ENCODE results near the gene MGAM2. TPM values are rescaled to one million over a fixed set of nuclear protein-coding genes. Genes with fewer than 3 reads are reported as not detected.

The MGAM2 gene
- total RNA-seq, 1 donor from 2014 or later: not detected

GRCh38 chr7:142196066-142196840 is 84.7 kb downstream of the MGAM2 start:
- H3K27me3 ChIP-seq (ENCODE audit: low read depth): peaks cover 8% of the 10 kb centered on the region
- H3K4me3 ChIP-seq: no peak overlapping the region
- H3K36me3 ChIP-seq: no peaks in the 10 kb centered on the region
- H3K9me3 ChIP-seq (replicated peaks): no peaks in the 10 kb centered on the region
- TF ChIP-seq CTCF (IDR thresholded peaks at IDR 0.05; ENCODE audit: borderline replicate concordance): no peak
- intact Hi-C loops (cut with micrococcal nuclease): no loop called here
- no peak for DNase-seq
- no peak overlapping the region for H3K27ac ChIP-seq (replicated peaks)
- H3K4me1 ChIP-seq: no peaks in the 10 kb centered on the region

- no peaks in the 10 kb centered on the region for H3K36me3 ChIP-seq
- H3K27ac ChIP-seq (replicated peaks): no peak overlapping the region
- H3K27me3 ChIP-seq (ENCODE audit: low read depth): peaks cover 8% of the 10 kb centered on the region
- TF ChIP-seq CTCF (IDR thresholded peaks at IDR 0.05; ENCODE audit: borderline replicate concordance): no peak
- no peak for DNase-seq
- no peaks in the 10 kb centered on the region for H3K9me3 ChIP-seq (replicated peaks)
- no peaks in the 10 kb centered on the region for H3K4me1 ChIP-seq
- intact Hi-C loops (cut with micrococcal nuclease): no loop called here
- no peak overlapping the region for H3K4me3 ChIP-seq
Measured at GRCh38 chr7:142200206-142200605, 88.7 kb downstream of the MGAM2 start.

- Histone ChIP-seq H3K36me3 (no peaks in the 10 kb centered on the region), H3K4me3 (no peak overlapping the region), H3K27ac (replicated peaks) (no peak overlapping the region), H3K9me3 (replicated peaks) (no peaks in the 10 kb centered on the region), H3K4me1 (no peaks in the 10 kb centered on the region), H3K27me3 (ENCODE audit: low read depth) (peaks cover 6% of the 10 kb centered on the region)
- intact Hi-C loops (cut with micrococcal nuclease): no loop called here
- TF ChIP-seq CTCF (IDR thresholded peaks at IDR 0.05; ENCODE audit: borderline replicate concordance): no peak
- DNase-seq: no peak
Measured at GRCh38 chr7:142228537-142229104, 117.1 kb downstream of the MGAM2 start.

GRCh38 chr7:142231716-142232115 is 120.2 kb downstream of the MGAM2 start:
- TF ChIP-seq CTCF (IDR thresholded peaks at IDR 0.05; ENCODE audit: borderline replicate concordance): no peak
- intact Hi-C loops (cut with micrococcal nuclease): no loop called here
- Histone ChIP-seq H3K36me3 (no peaks in the 10 kb centered on the region), H3K9me3 (replicated peaks) (peaks cover 7% of the 10 kb centered on the region), H3K27ac (replicated peaks) (no peak overlapping the region), H3K27me3 (ENCODE audit: low read depth) (peaks cover 11% of the 10 kb centered on the region), H3K4me3 (no peak overlapping the region), H3K4me1 (no peaks in the 10 kb centered on the region)
- no peak for DNase-seq

- no peaks in the 10 kb centered on the region for H3K36me3 ChIP-seq
- no peaks in the 10 kb centered on the region for H3K4me1 ChIP-seq
- H3K4me3 ChIP-seq: no peak overlapping the region
- peaks cover 4% of the 10 kb centered on the region for H3K9me3 ChIP-seq (replicated peaks)
- no peak for TF ChIP-seq CTCF (IDR thresholded peaks at IDR 0.05; ENCODE audit: borderline replicate concordance)
- intact Hi-C loops (cut with micrococcal nuclease): no loop called here
- H3K27ac ChIP-seq (replicated peaks): no peak overlapping the region
- no peaks in the 10 kb centered on the region for H3K27me3 ChIP-seq (ENCODE audit: low read depth)
- no peak for DNase-seq
Measured at GRCh38 chr7:142240546-142240945, 129.0 kb downstream of the MGAM2 start.

All from left ventricle myocardium inferior (tissue), 1 donor.